AG04449 (cell line): ENCODE results near the gene CSRNP3.

ENCODE experiments used
- CTCF ChIA-PET: fragments of 350-600 bp; formaldehyde crosslinking; extraction: SDS; loops from one replicate; lab custom pipeline; 2021; ENCODE audit warnings: antibody characterized with exemption; lab: Yijun Ruan, JAX
- POLR2A ChIA-PET: fragments of 400-600, 350-600 bp; formaldehyde crosslinking; extraction: SDS; loops from one replicate; lab custom pipeline; 2020; ENCODE audit warnings: antibody characterized with exemption, inconsistent platforms; lab: Yijun Ruan, JAX
- DNase-seq: peaks from one replicate; pipeline ENCODE4 v3.0.0-alpha.2; 2010; ENCODE audit warnings: low read depth, low spot score
- H3K4me3 ChIP-seq: 2 replicates; pipeline ENCODE4 v1.5.1; 2011; ENCODE audit warnings: low read depth, mild to moderate bottlenecking, control low read depth, low read length
- TF ChIP-seq, protein P1 (sequence below): IDR thresholded peaks from one replicate; pipeline ENCODE4 v1.5.1; 2011; ENCODE audit warnings: mild to moderate bottlenecking, moderate library complexity, low read length, control low read depth, inconsistent platforms; ENCODE audit not compliant: insufficient read depth; ENCODE audit errors: missing control alignments

Gene CSRNP3

DNA sequence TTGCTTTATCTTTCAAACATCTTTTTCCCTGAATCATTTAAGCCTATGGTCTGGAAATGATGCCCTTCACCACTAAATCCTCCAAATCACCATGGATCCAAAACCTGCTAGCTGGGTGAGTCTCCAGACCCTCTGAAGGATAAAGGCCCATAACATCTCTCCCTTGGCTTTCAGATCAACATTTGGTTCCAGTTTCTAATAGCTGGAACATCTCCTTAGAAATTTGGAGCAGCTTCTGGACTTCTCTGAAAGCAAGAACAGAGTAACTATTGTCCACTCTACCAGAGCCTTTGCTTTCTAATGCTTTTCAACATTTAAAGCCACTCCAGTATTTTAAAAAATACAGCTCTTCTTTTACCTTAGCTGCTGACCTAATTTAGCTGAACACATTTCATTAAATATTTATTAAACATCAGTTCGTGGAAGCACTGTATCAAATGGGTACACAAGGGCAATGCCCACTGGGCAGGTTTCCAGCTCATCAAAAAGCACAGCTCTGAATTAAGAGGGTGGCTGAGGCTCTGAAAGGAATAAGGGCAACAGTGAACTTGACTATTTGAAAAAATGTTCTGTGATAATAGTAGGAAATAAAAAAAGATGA, 249.2 kb downstream of the CSRNP3 start:
- POLR2A ChIA-PET, result no interaction called here
- CTCF ChIA-PET, result no interaction called here
- no peak for DNase-seq

DNA sequence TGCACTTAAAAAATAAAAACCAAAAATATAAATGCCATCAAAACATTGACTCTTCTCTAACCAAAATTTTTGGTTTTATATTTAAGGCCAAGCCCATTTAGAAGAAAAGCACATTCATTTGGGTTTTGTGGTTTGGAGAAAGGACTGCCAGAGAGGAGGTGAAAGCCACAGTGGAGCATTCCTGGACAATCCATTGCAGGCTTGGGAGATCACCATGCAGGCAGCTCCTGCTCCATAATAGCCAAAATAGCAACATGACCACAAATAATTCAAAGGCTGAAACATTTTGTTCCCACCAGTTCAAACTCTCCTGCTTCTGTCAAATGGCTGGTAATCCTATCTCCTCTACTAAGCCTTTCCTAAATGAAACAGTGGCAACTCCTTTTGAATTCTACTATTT, 251.0 kb downstream of the CSRNP3 start:
- peak; percentile 87 for DNase-seq
- CTCF ChIA-PET, result no interaction called here
- no peak overlapping the region for H3K4me3 ChIP-seq
- TF ChIP-seq, protein P1, sequence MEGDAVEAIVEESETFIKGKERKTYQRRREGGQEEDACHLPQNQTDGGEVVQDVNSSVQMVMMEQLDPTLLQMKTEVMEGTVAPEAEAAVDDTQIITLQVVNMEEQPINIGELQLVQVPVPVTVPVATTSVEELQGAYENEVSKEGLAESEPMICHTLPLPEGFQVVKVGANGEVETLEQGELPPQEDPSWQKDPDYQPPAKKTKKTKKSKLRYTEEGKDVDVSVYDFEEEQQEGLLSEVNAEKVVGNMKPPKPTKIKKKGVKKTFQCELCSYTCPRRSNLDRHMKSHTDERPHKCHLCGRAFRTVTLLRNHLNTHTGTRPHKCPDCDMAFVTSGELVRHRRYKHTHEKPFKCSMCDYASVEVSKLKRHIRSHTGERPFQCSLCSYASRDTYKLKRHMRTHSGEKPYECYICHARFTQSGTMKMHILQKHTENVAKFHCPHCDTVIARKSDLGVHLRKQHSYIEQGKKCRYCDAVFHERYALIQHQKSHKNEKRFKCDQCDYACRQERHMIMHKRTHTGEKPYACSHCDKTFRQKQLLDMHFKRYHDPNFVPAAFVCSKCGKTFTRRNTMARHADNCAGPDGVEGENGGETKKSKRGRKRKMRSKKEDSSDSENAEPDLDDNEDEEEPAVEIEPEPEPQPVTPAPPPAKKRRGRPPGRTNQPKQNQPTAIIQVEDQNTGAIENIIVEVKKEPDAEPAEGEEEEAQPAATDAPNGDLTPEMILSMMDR, result no peak
- POLR2A ChIA-PET, result no interaction called here

More for the DNA sequence above, 249.2 kb downstream of the CSRNP3 start:
- H3K4me3 ChIP-seq, result no peak overlapping the region
- TF ChIP-seq, protein P1, result no peak

DNA sequence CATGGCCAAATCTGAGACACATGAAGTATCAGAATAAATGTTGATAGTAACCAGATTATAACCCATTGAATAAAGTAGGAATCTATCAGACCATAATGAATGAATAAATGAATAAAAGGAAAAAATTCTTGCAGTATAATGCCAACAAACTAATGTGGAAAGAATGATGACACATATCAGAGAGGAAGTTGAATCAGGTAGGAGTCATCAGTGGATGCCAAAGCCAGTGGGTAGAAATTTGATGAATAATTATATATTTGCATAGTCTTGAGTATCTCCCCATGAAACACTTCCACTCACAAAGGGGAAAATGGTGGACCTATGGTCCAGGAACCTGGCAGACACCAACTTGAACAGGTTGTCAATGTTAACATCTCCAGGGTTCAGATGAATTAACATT, 255.9 kb downstream of the CSRNP3 start:
- ChIA-PET POLR2A (no interaction called here), CTCF (no interaction called here)
- peak; percentile 17 for DNase-seq

More for the DNA sequence above, 255.9 kb downstream of the CSRNP3 start:
- no peak overlapping the region for H3K4me3 ChIP-seq
- TF ChIP-seq, protein P1, result no peak
